IMR-90 (cell line): ENCODE measurements around the gene XPO4. TPM values are rescaled to one million over a fixed set of nuclear protein-coding genes. Genes with fewer than 3 reads are reported as not detected.

Source experiments
- ATAC-seq: fragments of 200-7000 bp; cut with Tn5 transposase; 2 replicates; pipeline ENCODE4 v1.9.1; 2020; ENCODE audit warnings: low read depth, mild to moderate bottlenecking, moderate library complexity
- BruUV-seq: library from RNA; stranded (reverse); fragments of 400-500 nt; replicated peaks from 2 replicates; lab custom pipeline; 2021; lab: Mats Ljungman, UMichigan
- CTCF ChIA-PET: fragments of 300-600 bp; formaldehyde crosslinking; extraction: SDS; loops from one replicate; lab custom pipeline; 2021; ENCODE audit warnings: antibody characterized with exemption; lab: Yijun Ruan, JAX
- POLR2A ChIA-PET: fragments of 300-600 bp; sonication (Branson Sonifier 250); formaldehyde crosslinking; loops from one replicate; lab custom pipeline; 2022; ENCODE audit warnings: antibody characterized with exemption; ENCODE audit not compliant: unreplicated experiment; lab: Charles Lee
- DNase-seq: peaks from one replicate; pipeline ENCODE4 v3.0.0; 2013
- H2AFZ ChIP-seq: replicated peaks from 2 replicates; pipeline ENCODE3; 2013; ENCODE audit warnings: low read length, mild to moderate bottlenecking; ENCODE audit not compliant: poor library complexity
- H2AK5ac ChIP-seq: 2 replicates; pipeline ENCODE4 v1.6.1; 2013; ENCODE audit warnings: low read depth, low read length, inconsistent platforms
- H2AK9ac ChIP-seq: replicated peaks from 2 replicates; pipeline ENCODE3; 2013; ENCODE audit warnings: mild to moderate bottlenecking, low read depth, low read length, moderate library complexity; ENCODE audit not compliant: poor library complexity
- H2BK120ac ChIP-seq: 2 replicates; pipeline ENCODE4 v1.6.1; 2013; ENCODE audit warnings: low read depth, low read length, inconsistent platforms
- H2BK15ac ChIP-seq: 3 replicates; pipeline ENCODE4 v1.6.1; 2013; ENCODE audit warnings: low read depth, low read length, inconsistent platforms
- H2BK20ac ChIP-seq: 2 replicates; pipeline ENCODE4 v1.6.1; 2013; ENCODE audit warnings: low read depth, mild to moderate bottlenecking, inconsistent platforms, low read length, moderate library complexity
- H2BK5ac ChIP-seq: 2 replicates; pipeline ENCODE4 v1.6.1; 2013; ENCODE audit warnings: mild to moderate bottlenecking, low read depth, low read length, inconsistent platforms; ENCODE audit not compliant: poor library complexity, severe bottlenecking
- H3K14ac ChIP-seq: replicated peaks from 2 replicates; pipeline ENCODE4 v1.6.1; 2013; ENCODE audit warnings: low read depth, low read length, inconsistent platforms
- H3K18ac ChIP-seq: 2 replicates; pipeline ENCODE4 v1.6.1; 2013; ENCODE audit warnings: low read depth, low read length, control low read depth
- H3K23ac ChIP-seq: 2 replicates; pipeline ENCODE4 v1.6.1; 2013; ENCODE audit warnings: low read depth, low read length, inconsistent platforms
- H3K27ac ChIP-seq: 2 replicates; pipeline ENCODE4 v1.5.1; 2013; ENCODE audit warnings: mild to moderate bottlenecking, control low read depth, low read length; ENCODE audit not compliant: insufficient read depth
- H3K27me3 ChIP-seq: 2 replicates; pipeline ENCODE4 v1.6.1; 2013; ENCODE audit warnings: low read length; ENCODE audit not compliant: control insufficient read depth, insufficient read depth
- H3K36me3 ChIP-seq: 2 replicates; pipeline ENCODE4 v1.6.1; 2013; ENCODE audit warnings: low read length, mixed read lengths; ENCODE audit not compliant: control insufficient read depth, insufficient read depth
- H3K4ac ChIP-seq: 2 replicates; pipeline ENCODE4 v1.6.1; 2013; ENCODE audit warnings: low read depth, low read length, inconsistent platforms
- H3K4me1 ChIP-seq: 2 replicates; pipeline ENCODE4 v1.6.1; 2013; ENCODE audit warnings: low read length, mixed read lengths; ENCODE audit not compliant: control insufficient read depth, insufficient read depth
- H3K4me2 ChIP-seq: 2 replicates; pipeline ENCODE4 v1.6.1; 2013; ENCODE audit warnings: low read depth, mild to moderate bottlenecking, control low read depth, low read length, moderate library complexity
- H3K4me3 ChIP-seq: 2 replicates; pipeline ENCODE4 v1.5.1; 2013; ENCODE audit warnings: low read depth, mild to moderate bottlenecking, control low read depth, low read length, moderate library complexity; ENCODE audit not compliant: insufficient read depth
- H3K56ac ChIP-seq: 2 replicates; pipeline ENCODE4 v1.6.1; 2013; ENCODE audit warnings: low read length, inconsistent platforms; ENCODE audit not compliant: insufficient read depth; ENCODE audit errors: extremely low read depth
- H3K79me1 ChIP-seq, 2 experiments: 2 replicates each; pipeline ENCODE4 v1.6.1; 2013; ENCODE audit warnings: low read length in 2 of 2, inconsistent platforms in 1 of 2, low read depth in 1 of 2
- H3K9ac ChIP-seq: 2 replicates; pipeline ENCODE4 v1.6.1; 2013; ENCODE audit warnings: low read depth, low read length, control low read depth
- H3K9me1 ChIP-seq: 2 replicates; pipeline ENCODE4 v1.6.1; 2013; ENCODE audit warnings: low read length, inconsistent platforms; ENCODE audit not compliant: insufficient read depth
- H3K9me3 ChIP-seq: 2 replicates; pipeline ENCODE4 v1.6.1; 2013; ENCODE audit warnings: low read length; ENCODE audit not compliant: control insufficient read depth, insufficient read depth
- H4K20me1 ChIP-seq: 2 replicates; pipeline ENCODE4 v1.6.1; 2013; ENCODE audit warnings: low read length, inconsistent platforms; ENCODE audit not compliant: insufficient read depth
- H4K5ac ChIP-seq: 2 replicates; pipeline ENCODE4 v1.6.1; 2013; ENCODE audit warnings: mild to moderate bottlenecking, low read depth, low read length, control low read depth
- H4K8ac ChIP-seq, 2 experiments: 2 replicates each; pipeline ENCODE4 v1.6.1; 2013; ENCODE audit warnings: low read depth in 2 of 2, low read length in 2 of 2, control low read depth in 1 of 2, inconsistent platforms in 1 of 2
- H4K91ac ChIP-seq: 2 replicates; pipeline ENCODE4 v1.6.1; 2013; ENCODE audit warnings: low read depth, low read length, inconsistent platforms; ENCODE audit not compliant: insufficient read depth
- BHLHE40 ChIP-seq: fragments of 150-350 bp; IDR thresholded peaks from 2 replicates; pipeline ENCODE4 v1.6.1; 2016; ENCODE audit warnings: mild to moderate bottlenecking, low read depth, low read length
- CEBPB ChIP-seq: IDR thresholded peaks from 2 replicates; pipeline ENCODE4 v1.6.1; 2012; ENCODE audit warnings: low read depth, low read length, improper control_type of control experiment
- CHD1 ChIP-seq: IDR thresholded peaks from 2 replicates; pipeline ENCODE4 v1.6.1; 2012; ENCODE audit warnings: low read depth, low read length, improper control_type of control experiment
- CTCF ChIP-seq: conservative IDR thresholded peaks from 2 replicates; pipeline ENCODE4 v1.5.1; 2012; ENCODE audit warnings: mild to moderate bottlenecking, low read depth, low read length, improper control_type of control experiment
- ELK1 ChIP-seq: fragments of 150-350 bp; IDR thresholded peaks from 2 replicates; pipeline ENCODE4 v1.6.1; 2016; ENCODE audit warnings: low read depth, mild to moderate bottlenecking, low read length, moderate library complexity, borderline replicate concordance
- FOS ChIP-seq: fragments of 150-350 bp; IDR thresholded peaks from 2 replicates; pipeline ENCODE4 v1.6.1; 2016; ENCODE audit warnings: low read depth, low read length
- MAFK ChIP-seq: IDR thresholded peaks from 2 replicates; pipeline ENCODE4 v1.6.1; 2012; ENCODE audit warnings: low read depth, low read length, improper control_type of control experiment
- MAZ ChIP-seq: IDR thresholded peaks from 2 replicates; pipeline ENCODE4 v1.6.1; 2012; ENCODE audit warnings: low read depth, mild to moderate bottlenecking, low read length, improper control_type of control experiment, moderate library complexity, borderline replicate concordance
- MXI1 ChIP-seq: IDR thresholded peaks from 2 replicates; pipeline ENCODE4 v1.6.1; 2012; ENCODE audit warnings: low read depth, mild to moderate bottlenecking, low read length, moderate library complexity, borderline replicate concordance
- NFE2L2 ChIP-seq: fragments of 150-350 bp; IDR thresholded peaks from 2 replicates; pipeline ENCODE4 v1.6.1; 2016; ENCODE audit warnings: low read depth, mild to moderate bottlenecking, low read length
- POLR2A ChIP-seq: IDR thresholded peaks from 2 replicates; pipeline ENCODE4 v1.6.1; 2012; ENCODE audit warnings: mild to moderate bottlenecking, low read depth, low read length
- RAD21 ChIP-seq: IDR thresholded peaks from 2 replicates; pipeline ENCODE4 v1.6.1; 2012; ENCODE audit warnings: low read length, improper control_type of control experiment
- RCOR1 ChIP-seq: IDR thresholded peaks from 2 replicates; pipeline ENCODE4 v1.6.1; 2012; ENCODE audit warnings: mild to moderate bottlenecking, low read length, improper control_type of control experiment; ENCODE audit not compliant: insufficient replicate concordance
- RFX5 ChIP-seq: IDR thresholded peaks from 2 replicates; pipeline ENCODE4 v1.8.0; 2012; ENCODE audit warnings: low read depth, mild to moderate bottlenecking, low read length, moderate library complexity
- SMC3 ChIP-seq: fragments of 150-350 bp; IDR thresholded peaks from 2 replicates; pipeline ENCODE4 v1.6.1; 2016; ENCODE audit warnings: low read depth, mild to moderate bottlenecking, antibody characterized with exemption, low read length, moderate library complexity
- USF2 ChIP-seq: fragments of 150-350 bp; IDR thresholded peaks from 2 replicates; pipeline ENCODE4 v1.6.1; 2017; ENCODE audit warnings: mild to moderate bottlenecking, antibody characterized with exemption, low read length, low read depth
- dilution Hi-C: fragments of 300-500 bp; cut with HindIII; formaldehyde crosslinking; loops from one replicate; pipeline ENCODE4 v1.14.3; 2018; ENCODE audit warnings: low sequenced_read_pairs; ENCODE audit not compliant: unreplicated experiment
- in situ Hi-C: fragments of 300-500 bp; cut with MboI; formaldehyde crosslinking; loops from 3 replicates; pipeline ENCODE4 v1.14.3; 2019; ENCODE audit warnings: low sequenced_read_pairs, inconsistent platforms, mixed read lengths
- intact Hi-C: fragments of 100-400 bp; cut with micrococcal nuclease; formaldehyde crosslinking; loops from 2 replicates; pipeline ENCODE4 v1.10.0; 2022
- polyA plus RNA-seq, 3 experiments: library from polyadenylated mRNA; depleted of rRNA; stranded (reverse); fragments of >200 nt; gene quantifications; 2 replicates each; pipeline ENCODE4 v1.2.3, GENCODE V29; 2012; ENCODE audit warnings: low replicate concordance in 1 of 3
- total RNA-seq: library from RNA; depleted of rRNA; stranded (reverse); fragments of >200 nt; gene quantifications from 2 replicates; pipeline ENCODE4 v1.2.3, GENCODE V29; 2012

The XPO4 gene
- total and polyA plus RNA-seq, 2 of the 4 experiments (the other 2 are of a cell fraction), result 5.0 to 21.1 TPM

GRCh38 chr13:20848203-20848602 is 54.3 kb downstream of the XPO4 start:
- Histone ChIP-seq H3K36me3 (no peaks in the 10 kb centered on the region), H3K4me2 (no peak overlapping the region), H3K4me3 (no peak overlapping the region), H2AFZ (no peak overlapping the region), H3K56ac (no peak overlapping the region), H3K9ac (no peak overlapping the region), H2BK20ac (no peak overlapping the region), H2BK15ac (no peak overlapping the region), H3K18ac (no peak overlapping the region), H3K4me1 (peaks cover 3% of the 10 kb centered on the region; the same call in 1 of the 2 replicates), H4K5ac (no peak overlapping the region), H3K14ac (peak overlapping the region; percentile 29; the same call in 1 of the 2 replicates), H4K91ac (no peak overlapping the region), H4K20me1 (no peaks in the 10 kb centered on the region), H2BK120ac (no peak overlapping the region), H2AK5ac (no peak overlapping the region), H4K8ac (no peak overlapping the region), H3K23ac (no peak overlapping the region), H3K79me1 (peaks cover 6 to 10% of the 10 kb centered on the region in 2 experiments; a peak in 1 of 4 replicates), H2AK9ac (no peak overlapping the region), H3K27me3 (no peaks in the 10 kb centered on the region), H2BK5ac (no peak overlapping the region), H3K4ac (no peak overlapping the region), H3K27ac (no peak overlapping the region), H3K9me3 (no peaks in the 10 kb centered on the region), H3K9me1 (0 out of 2 replicates have a peak, but pooled peaks cover 3% of the 10 kb centered on the region)
- intact Hi-C loops, result no loop called here
- in situ Hi-C loops, result loop anchor here (25.0 kb wide), 1 partner anchor 661 kb away; the partner anchor contains the start of gene GJB2
- no TSS peak for BruUV-seq
- ChIA-PET CTCF (interaction anchor here (1.3 kb wide), 1 partner anchor 20 kb away, joined by 9 read pairs; no protein-coding TSS in a partner anchor), POLR2A (no interaction called here)
- DNase-seq, result no peak
- TF ChIP-seq MAFK, result no peak
- TF ChIP-seq NFE2L2, result no peak
- TF ChIP-seq SMC3, result no peak
- TF ChIP-seq MAZ, result no peak
- TF ChIP-seq USF2, result no peak
- TF ChIP-seq POLR2A, result no peak
- no peak for TF ChIP-seq CTCF
- TF ChIP-seq ELK1, result no peak
- TF ChIP-seq RCOR1, result no peak
- no peak for TF ChIP-seq CEBPB
- no peak for TF ChIP-seq RFX5
- TF ChIP-seq CHD1, result no peak
- TF ChIP-seq RAD21, result no peak
- TF ChIP-seq FOS, result no peak
- TF ChIP-seq MXI1, result no peak
- no peak for TF ChIP-seq BHLHE40
- dilution Hi-C loops, result loop anchor here (10.0 kb wide), 1 partner anchor 653 kb away; the partner anchor contains the start of gene GJB2
- ATAC-seq, result no peak
